Body of pancreas (tissue), 4 donors: ENCODE measurements around the gene RASGRF2. TPM values are rescaled to one million over a fixed set of nuclear protein-coding genes. Genes with fewer than 3 reads are reported as not detected.

Source experiments
- ATAC-seq: fragments of 150-250 bp; one replicate; pipeline ENCODE4 v1.9.1; 2016
- DNase-seq, 4 donors: peaks; one replicate each; pipeline ENCODE4 v3.0.0-alpha.2; 2019
- H3K27ac ChIP-seq, 4 donors: fragments of 200-600 bp; sonication (generic); 1 replicate in 3 of 4; 2 replicates in 1 of 4; pipeline versions ENCODE4 v1.5.1 to v1.6.1; 2016 to 2019; ENCODE audit warnings: mild to moderate bottlenecking in 1 of 4, mixed read lengths in 1 of 4, moderate library complexity in 1 of 4
- H3K27me3 ChIP-seq, 2 donors: fragments of 200-600 bp; sonication (generic); one replicate each; pipeline ENCODE4 v1.6.0; 2016; ENCODE audit warnings: mild to moderate bottlenecking in 1 of 2
- H3K36me3 ChIP-seq, 2 donors: fragments of 200-600 bp; sonication (generic); replicated peaks in 1 of 2; 2 replicates each; pipeline ENCODE4 v1.5.1; 2016; ENCODE audit warnings: low read depth in 2 of 2; ENCODE audit not compliant: insufficient read depth in 1 of 2
- H3K4me1 ChIP-seq: fragments of 200-600 bp; sonication (generic); one replicate; pipeline ENCODE4 v1.6.0; 2016
- H3K4me3 ChIP-seq, 2 donors: fragments of 200-600 bp; sonication (generic); 1 replicate in 1 of 2; 2 replicates in 1 of 2; pipeline ENCODE4 v1.5.1; 2016 to 2019
- H3K9me3 ChIP-seq, 3 donors: fragments of 200-600 bp; sonication (generic); 1 replicate in 2 of 3; 2 replicates in 1 of 3; pipeline ENCODE4 v1.5.1; 2016
- CTCF ChIP-seq, 7 experiments: fragments of 450-650 bp in 4 of 7; fragments of 200-600 bp in 3 of 7; sonication (generic) in 3 of 7; IDR thresholded peaks; one replicate each; pipeline ENCODE4 v1.5.1; 2016 to 2019; ENCODE audit warnings: antibody characterized with exemption in 7 of 7
- POLR2A ChIP-seq, 3 donors: fragments of 450-650 bp; IDR thresholded peaks; one replicate each; pipeline ENCODE4 v1.6.1; 2016; ENCODE audit warnings: antibody characterized with exemption in 3 of 3, mild to moderate bottlenecking in 2 of 3
- WGBS, 2 donors: methylation state at CpG; one replicate each; pipeline ENCODE4 v1.1.5; 2017; 5-methylcytosine and 5-hydroxymethylcytosine counted together
- intact Hi-C: fragments of 100-400 bp; cut with DNase I; formaldehyde crosslinking; loops from one replicate; pipeline ENCODE4 v1.15.1; 2023
- total RNA-seq, 2 donors: library from RNA; depleted of rRNA; stranded (reverse); fragments of >200 nt; gene quantifications; one replicate each; pipeline ENCODE4 v1.1.0, GENCODE V29; 2016

RASGRF2 gene
- total RNA-seq, 2 donors from 2014 or later, result 1.6 to 3.6 TPM

GRCh38 chr5:80926979-80927656 lies 33.0 kb upstream of the RASGRF2 start:
- no peaks in the 10 kb centered on the region for H3K9me3 ChIP-seq
- ATAC-seq (no peak), DNase-seq (no peak)
- H3K36me3 ChIP-seq, result no peaks in the 10 kb centered on the region
- no peaks in the 10 kb centered on the region for H3K27me3 ChIP-seq
- no peak overlapping the region for H3K4me3 ChIP-seq
- no peak overlapping the region for H3K27ac ChIP-seq
- intact Hi-C loops, result no loop called here
- no peak for TF ChIP-seq POLR2A (IDR thresholded peaks at IDR 0.05)
- no peaks in the 10 kb centered on the region for H3K4me1 ChIP-seq
- 64 to 70% methylated on average over 3 of the region's 3 CpGs for WGBS, 2 donors

- H3K4me3 ChIP-seq, result no peak overlapping the region
- H3K27me3 ChIP-seq, result no peaks in the 10 kb centered on the region
- intact Hi-C loops, result no loop called here
- no peak for ATAC-seq
- H3K27ac ChIP-seq, result no peak overlapping the region
- no peaks in the 10 kb centered on the region for H3K4me1 ChIP-seq
- TF ChIP-seq POLR2A (IDR thresholded peaks at IDR 0.05) (no peak), CTCF (IDR thresholded peaks at IDR 0.05) (no peak)
- 47 to 68% methylated on average over 2 of the region's 2 CpGs for WGBS, 2 donors
- H3K9me3 ChIP-seq, result no peaks in the 10 kb centered on the region
- DNase-seq, result no peak
- H3K36me3 ChIP-seq, result no peaks in the 10 kb centered on the region
Observed at GRCh38 chr5:80928073-80928472, 32.1 kb upstream of the RASGRF2 start.

GRCh38 chr5:80930940-80931339 lies 29.2 kb upstream of the RASGRF2 start:
- Histone ChIP-seq H3K27ac (no peak overlapping the region), H3K36me3 (no peaks in the 10 kb centered on the region), H3K9me3 (no peaks in the 10 kb centered on the region), H3K4me1 (no peaks in the 10 kb centered on the region), H3K27me3 (no peaks in the 10 kb centered on the region), H3K4me3 (no peak overlapping the region)
- ATAC-seq, result no peak
- no peak for DNase-seq
- TF ChIP-seq CTCF (IDR thresholded peaks at IDR 0.05) (no peak), POLR2A (IDR thresholded peaks at IDR 0.05) (no peak)
- WGBS, 2 donors, result 54 to 66% methylated on average over 3 of the region's 3 CpGs
- intact Hi-C loops, result no loop called here

GRCh38 chr5:80931411-80931810 lies 28.8 kb upstream of the RASGRF2 start:
- H3K9me3 ChIP-seq, result no peaks in the 10 kb centered on the region
- no peak overlapping the region for H3K27ac ChIP-seq
- intact Hi-C loops, result no loop called here
- H3K36me3 ChIP-seq, result no peaks in the 10 kb centered on the region
- no peaks in the 10 kb centered on the region for H3K4me1 ChIP-seq
- DNase-seq (no peak), ATAC-seq (no peak)
- TF ChIP-seq CTCF (IDR thresholded peaks at IDR 0.05), result no peak
- no peak for TF ChIP-seq POLR2A (IDR thresholded peaks at IDR 0.05)
- WGBS, 2 donors, result 79% methylated on average over 1 of the region's 1 CpG
- H3K27me3 ChIP-seq, result no peaks in the 10 kb centered on the region
- no peak overlapping the region for H3K4me3 ChIP-seq

GRCh38 chr5:80933036-80933435 lies 27.1 kb upstream of the RASGRF2 start:
- DNase-seq (no peak), ATAC-seq (no peak)
- intact Hi-C loops, result no loop called here
- no peak overlapping the region for H3K4me3 ChIP-seq
- no peak overlapping the region for H3K27ac ChIP-seq
- no peak for TF ChIP-seq POLR2A (IDR thresholded peaks at IDR 0.05)
- no peak for TF ChIP-seq CTCF (IDR thresholded peaks at IDR 0.05)
- WGBS, 2 donors, result 88 to 92% methylated on average over 2 of the region's 2 CpGs
- H3K4me1 ChIP-seq, result no peaks in the 10 kb centered on the region
- H3K9me3 ChIP-seq, result no peaks in the 10 kb centered on the region
- no peaks in the 10 kb centered on the region for H3K36me3 ChIP-seq
- no peaks in the 10 kb centered on the region for H3K27me3 ChIP-seq
